ENCODE results near the gene LDLRAD4.

DNA sequence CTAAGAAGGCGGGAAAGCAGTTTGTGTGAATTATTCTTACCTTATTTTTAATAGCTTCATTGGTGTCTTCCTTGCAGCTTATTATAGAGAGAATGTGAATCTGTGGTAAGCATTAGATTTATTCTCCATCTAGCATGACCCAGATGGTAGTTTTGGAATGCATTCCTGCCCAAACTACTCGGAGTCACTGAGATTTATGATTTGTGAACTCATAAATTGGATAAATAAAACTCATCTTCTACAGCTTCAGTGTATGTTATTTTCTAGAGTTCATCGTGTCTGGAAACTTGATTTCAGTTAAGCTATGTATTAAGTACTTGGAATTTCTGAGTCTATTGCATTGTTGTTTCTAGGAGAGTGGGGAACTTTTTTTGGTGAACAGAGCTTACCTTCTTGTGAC, 337.3 kb downstream of the LDLRAD4 start:
- TF ChIP-seq POLR2A (IDR thresholded peaks at IDR 0.05; ENCODE audit: low read depth, low read length) (no peak), POU2F2 (IDR thresholded peaks at IDR 0.05; ENCODE audit: low read depth, low read length) (no peak), POLR2AphosphoS5 (IDR thresholded peaks at IDR 0.05; ENCODE audit: low read depth, low read length) (no peak), SPI1 (IDR thresholded peaks at IDR 0.05; ENCODE audit: low read depth, low read length) (no peak), TAF1 (IDR thresholded peaks at IDR 0.05; ENCODE audit: low read depth, low read length) (no peak), PAX5 (IDR thresholded peaks at IDR 0.05; ENCODE audit: insufficient read depth, low read length, severe bottlenecking) (no peak)

All from GM12891 (cell line).